ENCODE data around the gene SAA2.

- no peak for TF ChIP-seq CTCF (optimal IDR thresholded peaks at IDR 0.05 in 1 of 3, IDR thresholded peaks at IDR 0.05 in 1 of 3, conservative IDR thresholded peaks at IDR 0.05 in 1 of 3; ENCODE audit: extremely low read depth in 1 of 3, insufficient read depth in 2 of 3, low read length in 3 of 3)
- TF ChIP-seq EZH2 (IDR thresholded peaks at IDR 0.05; ENCODE audit: low read length): no peak
These were observed 19.0 kb downstream of the SAA2 start for GRCh38 chr11:18229501-18229900.
